AG04450 (cell line): ENCODE measurements around the gene BCL3. TPM values are rescaled to one million over a fixed set of nuclear protein-coding genes. Genes with fewer than 3 reads are reported as not detected.
A peak's percentile ranks its signal among the peaks of the same experiment; 100 is the strongest.

Source experiments
- CTCF ChIA-PET: fragments of 300-600, 350-600 bp; formaldehyde crosslinking; extraction: SDS; loops from one replicate; lab custom pipeline; 2022; ENCODE audit warnings: antibody characterized with exemption, inconsistent platforms; lab: Charles Lee
- POLR2A ChIA-PET: fragments of 350-600 bp; formaldehyde crosslinking; extraction: SDS; loops from one replicate; lab custom pipeline; 2021; ENCODE audit warnings: antibody characterized with exemption, inconsistent platforms; lab: Yijun Ruan, JAX
- DNase-seq: peaks from one replicate; pipeline ENCODE4 v3.0.0-alpha.2; 2011; ENCODE audit warnings: low read depth, low spot score
- H3K27ac ChIP-seq: one replicate; pipeline ENCODE4 v1.5.1; 2012; ENCODE audit warnings: low read depth, low read length, control low read depth
- H3K27me3 ChIP-seq: one replicate; pipeline ENCODE4 v1.6.0; 2012; ENCODE audit warnings: low read length; ENCODE audit not compliant: control insufficient read depth, insufficient read depth
- H3K4me3 ChIP-seq: 2 replicates; pipeline ENCODE4 v1.5.1; 2011; ENCODE audit warnings: mild to moderate bottlenecking, low read depth, low read length, control low read depth
- H3K9me3 ChIP-seq: 2 replicates; pipeline ENCODE4 v1.5.1; 2012; ENCODE audit warnings: low read length; ENCODE audit not compliant: control insufficient read depth, insufficient read depth
- polyA plus RNA-seq: library from polyadenylated mRNA; depleted of rRNA; stranded (reverse); fragments of >200 nt; gene quantifications from 2 replicates; pipeline ENCODE4 v1.2.3, GENCODE V29; 2011; rRNA removed
- small RNA-seq: library from RNA; depleted of rRNA; stranded (forward); fragments of <200 nt; gene quantifications from one replicate; pipeline ENCODE3, GENCODE V24; 2012; ENCODE audit warnings: low read depth; ENCODE audit not compliant: insufficient read length
- TF ChIP-seq, protein P1 (sequence below): IDR thresholded peaks from 2 replicates; pipeline ENCODE4 v1.5.1; 2011; ENCODE audit warnings: low read depth, low read length, control low read depth, inconsistent platforms

The BCL3 gene
- polyA plus RNA-seq, 1 experiment = 5.6 TPM

DNA sequence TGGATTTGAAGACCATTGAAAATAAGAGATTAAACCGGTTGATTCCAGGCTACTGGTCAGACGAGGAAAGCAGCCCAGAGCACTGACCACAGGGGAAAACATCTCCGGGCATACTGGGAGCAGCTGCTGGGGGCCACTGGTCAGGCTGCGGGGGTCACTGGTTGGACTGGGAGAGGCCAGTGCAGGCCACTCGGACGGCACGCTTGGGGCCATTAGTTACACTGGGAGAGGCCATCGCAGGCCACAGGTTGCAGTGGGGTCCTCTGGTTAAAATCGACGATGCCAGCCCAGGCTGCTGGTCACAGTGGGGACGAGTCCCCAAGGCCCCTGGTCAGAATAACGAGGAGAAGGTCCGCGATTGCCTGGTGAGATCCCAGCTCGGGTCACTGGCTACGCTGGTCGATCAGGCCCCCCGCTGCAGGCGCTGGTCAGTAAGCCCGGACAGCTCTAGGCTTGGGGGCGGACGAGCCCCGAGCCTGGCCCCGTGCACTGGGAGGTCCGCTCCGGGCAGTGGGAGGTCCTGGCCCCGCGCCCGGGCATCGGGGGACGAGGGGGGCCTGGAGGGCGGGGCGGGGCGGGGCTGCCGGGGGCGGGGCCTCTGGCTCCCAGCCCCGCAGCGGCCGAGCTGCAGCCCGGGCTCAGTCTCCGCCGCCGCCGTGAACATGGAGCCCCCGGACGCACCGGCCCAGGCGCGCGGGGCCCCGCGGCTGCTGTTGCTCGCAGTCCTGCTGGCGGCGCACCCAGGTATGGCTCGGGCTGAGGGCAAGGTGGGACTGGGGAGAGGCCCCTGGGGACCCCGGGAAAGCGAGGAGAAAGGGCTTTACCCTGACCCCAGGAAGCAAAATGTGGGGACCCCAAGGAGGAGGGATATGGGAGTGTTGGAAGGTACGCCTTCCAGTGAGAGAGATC lies 60.2 kb downstream of the BCL3 start, which contains the start of gene BCAM:
TSS of gene BCAM (plus strand) at position 641 of the 909 bp plus-strand sequence. CDS start at position 663, 22 bp downstream.
- DNase-seq = no peak
- peak within 1 kb of the TSS; percentile 31 for H3K27ac ChIP-seq
- ChIA-PET CTCF (interaction anchor here (0.5 to 3.3 kb wide), 8 partner anchors 12 to 238 kb away, joined by 3 to 20 read pairs (median 6); partner anchors contain the start of gene NECTIN2), POLR2A (interaction anchor here (0.6 to 1.7 kb wide), 4 partner anchors 9 to 192 kb away, joined by 3 to 5 read pairs (median 4); no protein-coding TSS in a partner anchor)
- H3K27me3 ChIP-seq = peaks cover 3% of the 10 kb centered on the region
- peak within 1 kb of the TSS; percentile 71 for H3K4me3 ChIP-seq
- peaks cover 6% of the 10 kb centered on the region for H3K9me3 ChIP-seq
- TF ChIP-seq, protein P1, sequence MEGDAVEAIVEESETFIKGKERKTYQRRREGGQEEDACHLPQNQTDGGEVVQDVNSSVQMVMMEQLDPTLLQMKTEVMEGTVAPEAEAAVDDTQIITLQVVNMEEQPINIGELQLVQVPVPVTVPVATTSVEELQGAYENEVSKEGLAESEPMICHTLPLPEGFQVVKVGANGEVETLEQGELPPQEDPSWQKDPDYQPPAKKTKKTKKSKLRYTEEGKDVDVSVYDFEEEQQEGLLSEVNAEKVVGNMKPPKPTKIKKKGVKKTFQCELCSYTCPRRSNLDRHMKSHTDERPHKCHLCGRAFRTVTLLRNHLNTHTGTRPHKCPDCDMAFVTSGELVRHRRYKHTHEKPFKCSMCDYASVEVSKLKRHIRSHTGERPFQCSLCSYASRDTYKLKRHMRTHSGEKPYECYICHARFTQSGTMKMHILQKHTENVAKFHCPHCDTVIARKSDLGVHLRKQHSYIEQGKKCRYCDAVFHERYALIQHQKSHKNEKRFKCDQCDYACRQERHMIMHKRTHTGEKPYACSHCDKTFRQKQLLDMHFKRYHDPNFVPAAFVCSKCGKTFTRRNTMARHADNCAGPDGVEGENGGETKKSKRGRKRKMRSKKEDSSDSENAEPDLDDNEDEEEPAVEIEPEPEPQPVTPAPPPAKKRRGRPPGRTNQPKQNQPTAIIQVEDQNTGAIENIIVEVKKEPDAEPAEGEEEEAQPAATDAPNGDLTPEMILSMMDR = no peak

Small RNA genes lying within 50 kb of the gene (small RNA-seq; reads per million reads assigned to genes)
- not detected for gene RF00156
- gene RF00285 = not detected

Other genes with a start within 250 kb of the BCL3 start
- gene ZNF180, start 248.2 kb upstream of the BCL3 start, polyA plus RNA-seq = 2.1 and 2.2 TPM in 2 replicates
- not detected in 2 replicates for gene CEACAM20, start 219.0 kb upstream of the BCL3 start, polyA plus RNA-seq
- 0.27 and 0.37 TPM in 2 replicates for gene IGSF23, start 135.1 kb upstream of the BCL3 start, polyA plus RNA-seq
- 125 and 151 TPM in 2 replicates for gene PVR, start 104.8 kb upstream of the BCL3 start, polyA plus RNA-seq
- 11.3 and 13.8 TPM in 2 replicates for gene CEACAM19, start 77.2 kb upstream of the BCL3 start, polyA plus RNA-seq
- not detected in 2 replicates for gene CEACAM16, start 49.6 kb upstream of the BCL3 start, polyA plus RNA-seq
- not detected in 2 replicates for gene CBLC, start 29.2 kb downstream of the BCL3 start, polyA plus RNA-seq
- 8.4 and 9.7 TPM in 2 replicates for gene BCAM, start 60.4 kb downstream of the BCL3 start, polyA plus RNA-seq
- 80.2 and 110 TPM in 2 replicates for gene NECTIN2, start 97.6 kb downstream of the BCL3 start, polyA plus RNA-seq
- 21.7 and 27.1 TPM in 2 replicates for gene TOMM40, start 142.5 kb downstream of the BCL3 start, polyA plus RNA-seq
- gene APOE, start 157.1 kb downstream of the BCL3 start, polyA plus RNA-seq = 5.9 and 7.2 TPM in 2 replicates
- 3.4 and 4.9 TPM in 2 replicates for gene APOC1, start 165.9 kb downstream of the BCL3 start, polyA plus RNA-seq
- not detected in 2 replicates for gene APOC4, start 193.5 kb downstream of the BCL3 start, polyA plus RNA-seq
- not detected in 2 replicates for gene APOC2, start 197.3 kb downstream of the BCL3 start, polyA plus RNA-seq
- gene CLPTM1, start 206.7 kb downstream of the BCL3 start, polyA plus RNA-seq = 51.5 and 63.1 TPM in 2 replicates